ENCODE results near the gene NUP62. TPM values are rescaled to one million over a fixed set of nuclear protein-coding genes. Genes with fewer than 3 reads are reported as not detected.

NUP62 gene
- total RNA-seq, 4 donors from 2014 or later = 25.8 to 29.2 (median 27.6) TPM

DNA sequence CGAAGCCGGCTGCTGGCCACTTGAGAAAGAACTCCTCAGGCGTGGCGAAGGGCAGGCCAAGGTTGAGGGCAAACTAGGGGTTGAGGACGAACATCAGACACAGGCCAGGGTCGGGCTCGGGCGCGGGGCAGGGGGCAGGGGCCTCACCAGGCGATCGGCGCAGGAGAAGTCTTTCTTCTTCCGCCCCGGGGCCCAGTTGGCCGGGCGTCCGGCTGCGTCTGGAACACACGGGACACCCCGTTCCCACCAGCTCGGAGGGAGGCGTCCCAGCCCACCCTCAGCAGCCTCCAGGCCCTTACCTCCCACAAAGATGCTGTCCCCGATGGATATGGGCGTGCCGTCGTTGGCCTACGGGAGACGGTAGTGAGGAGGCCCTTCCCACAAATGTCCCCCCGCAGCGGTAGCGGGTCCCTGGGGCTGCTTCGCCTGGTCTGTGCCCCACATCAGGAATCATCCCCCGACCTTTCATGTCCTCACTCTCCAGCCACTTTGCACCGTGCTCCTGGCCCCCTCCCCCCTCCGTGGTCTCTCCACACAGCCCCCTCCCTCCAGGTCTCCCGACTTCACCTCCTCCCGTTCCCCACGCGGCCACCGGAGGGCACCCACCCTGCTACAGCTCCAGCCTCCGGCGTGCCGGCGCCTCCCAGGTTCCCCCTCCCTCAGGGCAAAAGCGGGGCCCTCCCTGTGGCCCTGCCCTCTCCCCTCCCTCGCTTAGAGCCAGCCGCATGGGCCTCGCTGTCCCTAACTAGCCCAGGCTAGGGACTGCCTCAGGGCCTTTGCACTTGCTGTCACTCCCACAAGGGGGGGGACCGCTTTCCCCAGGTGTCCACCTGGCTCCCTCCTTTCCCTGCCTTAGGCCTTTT, 66.7 kb downstream of the NUP62 start:
- TF ChIP-seq, protein P1, sequence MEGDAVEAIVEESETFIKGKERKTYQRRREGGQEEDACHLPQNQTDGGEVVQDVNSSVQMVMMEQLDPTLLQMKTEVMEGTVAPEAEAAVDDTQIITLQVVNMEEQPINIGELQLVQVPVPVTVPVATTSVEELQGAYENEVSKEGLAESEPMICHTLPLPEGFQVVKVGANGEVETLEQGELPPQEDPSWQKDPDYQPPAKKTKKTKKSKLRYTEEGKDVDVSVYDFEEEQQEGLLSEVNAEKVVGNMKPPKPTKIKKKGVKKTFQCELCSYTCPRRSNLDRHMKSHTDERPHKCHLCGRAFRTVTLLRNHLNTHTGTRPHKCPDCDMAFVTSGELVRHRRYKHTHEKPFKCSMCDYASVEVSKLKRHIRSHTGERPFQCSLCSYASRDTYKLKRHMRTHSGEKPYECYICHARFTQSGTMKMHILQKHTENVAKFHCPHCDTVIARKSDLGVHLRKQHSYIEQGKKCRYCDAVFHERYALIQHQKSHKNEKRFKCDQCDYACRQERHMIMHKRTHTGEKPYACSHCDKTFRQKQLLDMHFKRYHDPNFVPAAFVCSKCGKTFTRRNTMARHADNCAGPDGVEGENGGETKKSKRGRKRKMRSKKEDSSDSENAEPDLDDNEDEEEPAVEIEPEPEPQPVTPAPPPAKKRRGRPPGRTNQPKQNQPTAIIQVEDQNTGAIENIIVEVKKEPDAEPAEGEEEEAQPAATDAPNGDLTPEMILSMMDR (IDR thresholded peaks at IDR 0.05; ENCODE audit: low read depth) = no peak

DNA sequence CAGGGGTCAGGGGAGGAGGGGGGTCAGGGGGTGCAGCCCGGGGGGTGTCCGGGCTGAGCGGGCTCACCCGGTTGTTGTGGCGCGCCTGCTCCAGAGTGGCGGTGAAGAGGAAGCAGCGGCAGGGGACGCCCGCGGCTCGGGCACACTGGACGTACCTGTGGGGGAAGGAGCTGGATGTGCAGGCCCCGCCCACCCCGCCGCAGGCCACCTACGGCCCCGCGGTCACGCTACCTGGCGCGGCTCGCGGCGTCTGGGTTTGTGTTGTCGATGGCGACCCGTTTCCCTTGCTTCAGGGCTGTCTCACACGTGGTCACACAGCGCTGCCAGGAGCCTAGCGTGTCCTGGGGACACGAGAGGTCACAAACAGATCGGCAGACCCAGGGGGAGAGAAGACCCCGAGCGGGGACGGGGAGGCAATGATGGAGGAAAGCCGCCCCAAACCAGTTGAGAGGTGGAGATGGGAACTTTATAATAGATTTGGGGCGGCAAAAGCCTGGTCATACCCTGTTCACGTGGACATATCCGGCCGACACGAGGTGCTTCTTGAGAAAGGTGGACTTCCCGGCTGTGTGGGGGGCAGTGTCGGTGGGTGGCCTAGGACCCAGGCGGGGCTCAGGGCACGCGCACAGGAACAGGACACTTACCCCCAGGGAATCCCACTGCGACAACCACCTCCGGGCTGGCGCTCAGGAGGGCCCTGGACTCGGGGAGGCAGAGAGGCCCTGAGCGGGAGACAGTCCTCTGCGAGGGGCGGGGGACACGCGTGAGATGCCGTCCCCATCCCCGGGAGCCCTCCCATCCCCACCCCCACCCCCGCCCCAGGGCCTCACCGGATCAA, 67.5 kb downstream of the NUP62 start:
- TF ChIP-seq, protein P1 (IDR thresholded peaks at IDR 0.05; ENCODE audit: low read depth) = no peak

DNA sequence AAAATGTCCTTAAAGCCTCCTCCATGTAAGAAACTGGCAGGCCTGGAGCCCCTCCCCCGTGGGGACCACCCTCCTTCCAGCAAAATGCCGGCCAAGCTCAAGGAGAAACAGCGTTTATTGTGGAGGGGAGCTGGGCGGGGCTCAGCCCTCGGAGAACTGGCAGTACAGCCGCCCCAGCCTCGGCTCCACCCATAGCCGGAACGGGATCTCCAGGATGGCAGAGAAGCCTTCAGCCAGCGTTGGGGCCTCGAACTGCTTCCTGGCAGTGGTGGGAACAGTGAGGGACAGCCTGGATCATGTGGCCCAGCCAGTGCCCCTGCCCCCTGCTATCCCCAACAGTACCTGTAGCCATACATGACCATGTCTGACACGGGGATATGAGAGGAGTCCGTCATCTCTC, 68.2 kb downstream of the NUP62 start:
- TF ChIP-seq, protein P1 (IDR thresholded peaks at IDR 0.05; ENCODE audit: low read depth) = no peak

DNA sequence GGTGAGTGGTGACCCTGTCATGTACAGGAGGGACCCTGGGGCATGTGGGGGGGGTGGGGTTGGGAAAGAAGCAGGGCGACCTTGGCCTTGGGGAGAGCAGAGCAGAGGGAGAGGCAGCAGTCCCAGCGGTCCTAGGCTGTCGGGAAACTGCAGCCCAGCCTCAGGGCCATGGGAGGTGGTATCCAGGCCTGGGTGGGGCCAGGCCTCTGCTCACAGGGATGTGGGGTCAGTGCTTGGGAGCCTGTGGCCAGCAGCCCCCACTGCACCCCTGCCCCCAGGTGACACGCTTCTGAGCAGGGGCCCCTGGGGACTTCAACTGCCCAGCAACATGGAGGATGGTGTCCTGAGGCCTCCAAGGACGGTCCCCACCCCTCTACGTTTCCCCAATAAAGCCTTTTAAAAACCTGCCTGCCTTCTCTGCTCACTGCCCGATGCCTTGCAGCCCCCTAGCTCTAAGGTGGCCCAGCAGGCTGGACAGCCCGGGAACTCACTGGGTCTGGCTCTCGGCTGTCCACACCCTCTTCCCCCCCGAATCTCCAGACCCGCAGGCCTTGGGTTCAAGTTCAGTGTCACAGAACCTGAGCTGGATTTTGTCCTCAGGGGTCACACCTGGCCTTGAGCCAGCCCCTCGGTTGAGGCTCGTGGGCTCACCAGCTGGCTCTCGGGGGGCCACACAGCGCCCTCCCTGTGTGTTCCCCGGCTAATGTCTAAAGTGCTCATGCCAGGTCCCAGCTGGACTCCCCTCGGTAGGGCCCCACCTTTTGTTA, 68.8 kb downstream of the NUP62 start:
- TF ChIP-seq, protein P1 (IDR thresholded peaks at IDR 0.05; ENCODE audit: low read depth) = no peak

DNA sequence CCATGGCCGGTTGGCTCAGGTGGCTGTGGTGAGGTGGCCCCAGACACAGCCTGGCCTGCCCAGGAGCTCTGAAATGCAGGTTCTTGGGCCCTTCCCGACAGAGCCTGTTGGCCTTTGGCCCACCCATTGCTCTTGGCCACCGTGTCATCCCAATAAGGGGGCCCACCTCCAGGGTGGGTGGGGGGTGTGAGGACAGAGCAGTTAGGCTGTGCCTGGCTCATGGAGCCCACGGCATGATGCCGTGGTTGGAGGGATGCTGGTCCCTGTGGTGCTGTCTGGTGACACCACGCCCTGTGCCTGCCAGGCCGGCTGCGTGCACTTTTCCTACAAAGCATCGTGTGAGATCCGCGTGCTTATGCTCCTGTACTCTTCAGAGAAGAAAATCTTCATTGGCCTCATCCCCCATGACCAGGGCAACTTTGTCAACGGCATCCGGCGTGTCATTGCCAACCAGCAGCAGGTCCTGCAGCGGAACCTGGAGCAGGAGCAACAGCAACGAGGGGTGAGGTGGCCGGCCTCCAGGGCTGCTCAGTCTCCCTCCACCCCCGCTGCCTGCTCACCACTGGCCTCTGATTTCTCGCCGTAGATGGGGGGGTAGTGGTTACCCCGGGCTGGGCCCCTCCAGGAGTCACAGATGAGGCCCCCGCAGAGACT, 69.5 kb downstream of the NUP62 start:
- TF ChIP-seq, protein P1 (IDR thresholded peaks at IDR 0.05; ENCODE audit: low read depth) = no peak

DNA sequence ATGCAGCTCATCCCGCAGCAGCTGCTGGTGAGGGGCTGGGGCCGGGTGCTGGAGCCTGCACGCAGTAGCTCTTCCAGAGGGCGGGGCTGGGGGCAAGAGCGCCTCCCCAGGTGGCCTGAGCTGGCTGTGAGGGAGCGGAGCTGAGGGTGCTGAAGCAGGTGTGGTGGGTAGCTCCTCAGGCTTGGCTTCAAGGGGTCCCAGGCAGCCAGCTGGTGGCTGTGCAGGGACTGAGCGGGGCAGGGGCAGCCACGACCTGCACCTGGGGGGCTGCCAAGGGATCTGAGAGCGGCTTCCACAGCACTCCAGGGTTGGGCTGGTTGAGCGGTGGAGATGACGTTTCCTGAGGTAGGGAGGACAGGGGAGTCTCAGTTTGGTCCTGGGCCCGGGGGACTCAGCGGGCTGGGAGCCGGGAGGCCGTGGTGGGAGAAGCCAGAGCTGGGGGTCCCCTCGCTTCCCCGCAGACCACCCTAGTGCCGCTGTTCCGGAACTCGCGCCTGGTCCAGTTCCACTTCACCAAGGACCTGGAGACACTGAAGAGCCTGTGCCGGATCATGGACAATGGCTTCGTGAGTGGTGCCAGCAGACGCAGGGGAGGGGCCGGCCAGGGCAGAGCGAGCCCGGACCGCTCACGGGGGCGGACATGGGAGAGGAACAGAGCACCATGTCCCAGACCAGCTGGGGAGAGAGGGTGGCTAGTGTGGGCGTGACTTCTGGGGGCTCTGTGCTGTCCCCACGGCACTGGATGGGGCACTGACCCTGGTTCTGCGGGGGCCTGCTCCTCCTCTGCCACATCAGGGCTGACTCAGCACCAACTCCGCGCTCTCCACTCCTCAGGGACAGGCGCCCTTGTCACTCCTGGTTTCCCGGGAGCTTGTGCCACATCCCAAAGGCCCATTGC, 71.0 kb downstream of the NUP62 start:
- TF ChIP-seq, protein P1 (IDR thresholded peaks at IDR 0.05; ENCODE audit: low read depth) = no peak

Data from subcutaneous adipose tissue (tissue), 4 donors.